Suprapubic skin (tissue), 4 donors: ENCODE data around the gene ZBTB44. TPM values are rescaled to one million over a fixed set of nuclear protein-coding genes. Genes with fewer than 3 reads are reported as not detected.

Experiments used
- DNase-seq, 2 donors: peaks; one replicate each; pipeline ENCODE4 v3.0.0-alpha.2; 2019; ENCODE audit warnings: low spot score in 2 of 2
- H3K27ac ChIP-seq: fragments of 200-600 bp; sonication (generic); one replicate; pipeline ENCODE4 v1.5.1; 2019
- H3K27me3 ChIP-seq: fragments of 200-600 bp; sonication (generic); one replicate; pipeline ENCODE4 v1.5.1; 2019
- H3K36me3 ChIP-seq: fragments of 200-600 bp; sonication (generic); one replicate; pipeline ENCODE4 v1.5.1; 2019
- H3K4me1 ChIP-seq: fragments of 200-600 bp; sonication (generic); one replicate; pipeline ENCODE4 v1.5.1; 2019
- H3K4me3 ChIP-seq: fragments of 200-600 bp; sonication (generic); one replicate; pipeline ENCODE4 v1.5.1; 2019; ENCODE audit warnings: mild to moderate bottlenecking
- H3K9me3 ChIP-seq: fragments of 200-600 bp; sonication (generic); one replicate; pipeline ENCODE4 v1.5.1; 2019
- EP300 ChIP-seq: sonication (generic); formaldehyde crosslinking; IDR thresholded peaks from one replicate; pipeline ENCODE4 v1.6.1; 2017; ENCODE audit warnings: antibody characterized with exemption
- POLR2A ChIP-seq, 2 donors: fragments of 450-650 bp; IDR thresholded peaks; one replicate each; pipeline ENCODE4 v1.6.1; 2017; ENCODE audit warnings: antibody characterized with exemption in 2 of 2, mild to moderate bottlenecking in 2 of 2, moderate library complexity in 2 of 2
- POLR2AphosphoS5 ChIP-seq, 3 donors: sonication (generic); formaldehyde crosslinking; IDR thresholded peaks; one replicate each; pipeline ENCODE4 v1.6.1; 2017; ENCODE audit warnings: antibody characterized with exemption in 3 of 3
- WGBS: methylation state at CpG from one replicate; pipeline ENCODE4 v1.1.5; 2018; 5-methylcytosine and 5-hydroxymethylcytosine counted together
- total RNA-seq, 4 donors: library from RNA; depleted of rRNA; stranded (reverse); fragments of >200 nt; gene quantifications; one replicate each; pipeline ENCODE4 v1.1.0, GENCODE V29; 2016
- TF ChIP-seq, protein P1 (sequence below), 2 donors: fragments of 200-600 bp in 1 of 2; fragments of 450-650 bp in 1 of 2; sonication (generic) in 1 of 2; IDR thresholded peaks; one replicate each; pipeline ENCODE4 v1.5.1; 2016 to 2019; ENCODE audit warnings: antibody characterized with exemption in 2 of 2, mild to moderate bottlenecking in 1 of 2, moderate library complexity in 1 of 2

ZBTB44 gene
- total RNA-seq, 4 donors from 2014 or later: 28.7 to 89.5 (median 69.1) TPM

DNA sequence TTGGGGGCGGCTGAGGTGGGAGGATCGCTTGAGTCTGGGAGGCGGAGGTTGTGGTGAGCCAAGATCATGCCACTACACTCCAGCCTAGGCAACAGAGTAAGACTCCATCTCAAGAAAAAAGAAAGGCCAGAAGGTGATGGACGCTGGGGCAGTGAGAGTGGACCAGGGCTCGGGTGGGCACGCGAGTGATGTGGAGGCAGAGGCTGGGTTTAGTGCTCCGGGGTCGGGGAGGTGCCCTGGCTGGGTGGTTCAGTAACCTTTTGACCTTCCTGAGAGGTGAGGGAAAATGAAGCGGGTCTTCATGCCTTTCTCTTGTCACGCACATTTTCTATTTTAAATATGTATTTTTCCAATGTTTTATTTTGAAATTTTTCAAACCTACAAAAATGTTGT, 110.0 kb downstream of the ZBTB44 start:
- Histone ChIP-seq H3K9me3 (no peaks in the 10 kb centered on the region), H3K4me3 (no peak overlapping the region), H3K27ac (no peak overlapping the region), H3K27me3 (no peaks in the 10 kb centered on the region), H3K36me3 (peaks cover 51% of the 10 kb centered on the region), H3K4me1 (no peaks in the 10 kb centered on the region)
- TF ChIP-seq POLR2A (IDR thresholded peaks at IDR 0.05) (no peak), EP300 (no peak), POLR2AphosphoS5 (IDR thresholded peaks at IDR 0.05) (no peak)
- TF ChIP-seq, protein P1, sequence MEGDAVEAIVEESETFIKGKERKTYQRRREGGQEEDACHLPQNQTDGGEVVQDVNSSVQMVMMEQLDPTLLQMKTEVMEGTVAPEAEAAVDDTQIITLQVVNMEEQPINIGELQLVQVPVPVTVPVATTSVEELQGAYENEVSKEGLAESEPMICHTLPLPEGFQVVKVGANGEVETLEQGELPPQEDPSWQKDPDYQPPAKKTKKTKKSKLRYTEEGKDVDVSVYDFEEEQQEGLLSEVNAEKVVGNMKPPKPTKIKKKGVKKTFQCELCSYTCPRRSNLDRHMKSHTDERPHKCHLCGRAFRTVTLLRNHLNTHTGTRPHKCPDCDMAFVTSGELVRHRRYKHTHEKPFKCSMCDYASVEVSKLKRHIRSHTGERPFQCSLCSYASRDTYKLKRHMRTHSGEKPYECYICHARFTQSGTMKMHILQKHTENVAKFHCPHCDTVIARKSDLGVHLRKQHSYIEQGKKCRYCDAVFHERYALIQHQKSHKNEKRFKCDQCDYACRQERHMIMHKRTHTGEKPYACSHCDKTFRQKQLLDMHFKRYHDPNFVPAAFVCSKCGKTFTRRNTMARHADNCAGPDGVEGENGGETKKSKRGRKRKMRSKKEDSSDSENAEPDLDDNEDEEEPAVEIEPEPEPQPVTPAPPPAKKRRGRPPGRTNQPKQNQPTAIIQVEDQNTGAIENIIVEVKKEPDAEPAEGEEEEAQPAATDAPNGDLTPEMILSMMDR (IDR thresholded peaks at IDR 0.05): no peak
- 93% methylated on average over 11 of the region's 11 CpGs for WGBS
- peak in 1 of 2 donors; percentile 37 for DNase-seq

DNA sequence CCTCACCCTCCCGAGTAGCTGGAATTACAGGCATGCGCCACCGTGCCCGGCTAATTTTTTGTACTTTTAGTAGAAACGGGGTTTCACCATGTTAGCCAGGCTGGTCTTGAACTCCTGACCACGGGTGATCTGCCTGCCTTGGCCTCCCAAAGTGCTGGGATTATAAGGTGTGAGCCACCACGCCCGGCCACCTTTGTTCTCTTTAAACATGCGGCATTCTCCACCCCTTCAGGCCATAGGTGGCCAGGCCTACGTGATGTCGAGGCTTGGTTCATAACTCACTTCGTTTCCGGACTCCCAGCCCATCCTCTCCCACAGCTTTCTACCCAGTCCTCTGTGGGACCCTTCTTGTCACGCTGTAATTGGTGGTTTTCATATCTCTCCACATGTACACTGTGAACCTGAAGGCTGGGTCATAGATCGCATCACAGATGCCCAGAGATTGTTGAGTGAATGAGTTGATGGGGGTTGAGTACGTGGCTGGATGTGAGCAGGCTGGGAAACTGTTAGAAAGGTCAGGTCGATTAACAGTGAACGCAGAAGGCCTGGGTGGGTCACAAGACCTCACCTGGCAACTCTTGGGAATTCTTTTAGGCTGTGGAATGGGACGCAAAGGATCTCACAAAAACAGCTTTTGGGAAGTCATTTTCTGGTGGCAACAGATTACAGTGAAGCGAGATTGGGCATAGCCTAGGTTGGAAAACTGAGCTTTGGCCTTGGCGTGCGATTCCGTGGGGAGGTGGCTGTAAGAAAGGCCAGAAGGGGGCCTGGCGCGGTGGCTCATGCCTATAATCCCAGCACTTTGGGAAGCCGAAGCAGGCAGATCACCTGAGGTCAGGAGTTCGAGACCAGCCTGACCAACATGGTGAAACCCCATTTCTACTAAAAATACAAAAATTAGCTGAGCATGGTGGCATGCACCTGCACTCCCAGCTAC, 110.7 kb downstream of the ZBTB44 start:
- Histone ChIP-seq H3K4me3 (no peak overlapping the region), H3K27me3 (no peaks in the 10 kb centered on the region), H3K27ac (no peak overlapping the region), H3K9me3 (no peaks in the 10 kb centered on the region), H3K36me3 (peaks cover 52% of the 10 kb centered on the region), H3K4me1 (no peaks in the 10 kb centered on the region)
- DNase-seq: peak in 1 of 2 donors; percentile 50
- no peak for TF ChIP-seq POLR2AphosphoS5 (IDR thresholded peaks at IDR 0.05)
- no peak for TF ChIP-seq EP300
- TF ChIP-seq, protein P1 (IDR thresholded peaks at IDR 0.05): no peak
- TF ChIP-seq POLR2A (IDR thresholded peaks at IDR 0.05): no peak
- 92% methylated on average over 27 of the region's 27 CpGs for WGBS

DNA sequence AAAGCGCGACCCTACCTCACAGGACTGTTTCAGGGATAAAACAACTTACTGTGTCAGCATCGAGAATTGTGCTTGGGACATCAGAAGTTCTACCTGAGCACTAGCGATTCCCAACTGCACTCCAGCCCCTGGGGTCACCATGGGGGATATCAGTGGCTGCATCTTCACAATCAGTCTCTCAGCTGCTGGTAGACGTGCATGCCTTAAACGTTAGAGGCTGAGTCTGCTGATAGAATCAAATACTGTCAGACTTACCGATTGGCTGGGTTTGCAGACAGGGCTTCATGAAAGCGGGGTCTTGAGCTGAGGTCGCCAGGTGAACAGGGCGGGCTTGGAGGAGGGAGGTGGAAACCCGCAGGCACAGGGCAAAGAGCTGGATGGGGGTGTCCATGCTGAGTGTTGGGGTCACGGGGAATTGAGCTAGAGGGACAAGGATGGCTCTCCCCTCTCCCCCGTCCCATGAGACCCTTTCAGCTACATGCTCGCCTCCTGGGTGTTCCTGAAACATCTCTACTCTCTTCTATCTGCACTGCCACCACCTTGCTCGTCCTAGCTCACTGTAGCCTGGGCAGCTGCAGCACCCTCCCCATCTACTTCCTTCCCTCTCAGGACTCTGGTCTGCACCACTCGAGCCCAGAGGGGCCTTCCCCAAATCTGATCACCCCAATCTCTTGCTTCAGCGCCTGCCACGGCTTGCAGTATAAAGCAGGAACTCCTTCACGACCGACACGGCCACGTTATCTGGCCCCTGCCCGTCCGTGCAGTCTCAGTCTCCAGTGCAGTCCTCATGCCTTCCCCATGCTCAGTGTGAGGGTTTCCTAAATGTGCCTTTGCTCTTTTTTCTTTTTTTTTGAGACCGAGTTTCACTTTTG, 111.7 kb downstream of the ZBTB44 start:
- Histone ChIP-seq H3K36me3 (peaks cover 52% of the 10 kb centered on the region), H3K4me1 (no peaks in the 10 kb centered on the region), H3K27ac (no peak overlapping the region), H3K9me3 (no peaks in the 10 kb centered on the region), H3K27me3 (no peaks in the 10 kb centered on the region), H3K4me3 (no peak overlapping the region)
- 86% methylated on average over 25 of the region's 25 CpGs for WGBS
- TF ChIP-seq EP300: no peak
- TF ChIP-seq, protein P1 (IDR thresholded peaks at IDR 0.05): no peak
- no peak for TF ChIP-seq POLR2AphosphoS5 (IDR thresholded peaks at IDR 0.05)
- no peak for DNase-seq

DNA sequence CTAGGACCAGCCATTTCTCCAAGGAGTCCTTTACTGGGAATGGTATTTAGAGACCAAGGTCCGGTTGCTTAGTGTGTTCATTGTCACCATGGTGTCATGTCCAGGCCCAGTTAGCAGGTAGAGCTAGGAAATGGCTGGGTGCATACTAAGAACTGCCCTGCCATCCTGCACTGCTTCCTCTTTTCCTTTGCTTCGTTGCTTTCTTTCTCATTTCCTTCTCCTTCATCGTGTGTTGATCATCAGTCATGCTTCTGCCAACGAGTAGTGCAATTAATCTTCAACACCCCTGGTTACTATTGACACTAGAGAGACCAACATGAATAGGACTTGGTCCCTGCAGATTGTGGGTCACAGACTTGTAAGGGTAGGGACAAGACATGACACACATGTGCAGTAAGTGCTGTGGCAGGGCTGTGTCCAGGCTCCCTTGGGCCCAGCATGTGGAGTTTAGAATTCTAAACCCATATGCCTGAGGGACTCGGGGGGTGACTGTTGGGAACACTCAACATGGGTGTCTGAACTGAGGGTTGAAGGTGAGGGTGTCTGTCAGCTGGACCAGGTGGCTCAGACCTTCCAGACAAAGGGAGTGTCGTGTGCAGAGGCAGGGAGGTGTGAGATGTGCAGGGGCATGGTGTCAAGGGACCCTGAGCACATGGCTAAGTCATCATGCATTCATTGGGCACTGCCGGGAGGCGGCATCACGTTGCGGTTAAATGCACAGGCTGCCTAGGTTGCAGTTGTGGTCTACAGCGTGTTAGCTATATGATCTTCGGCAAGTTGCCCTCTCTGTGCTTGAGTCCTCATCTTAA, 112.5 kb downstream of the ZBTB44 start:
- WGBS: 88% methylated on average over 10 of the region's 12 CpGs
- Histone ChIP-seq H3K4me3 (no peak overlapping the region), H3K9me3 (no peaks in the 10 kb centered on the region), H3K27me3 (no peaks in the 10 kb centered on the region), H3K36me3 (peaks cover 61% of the 10 kb centered on the region), H3K4me1 (no peaks in the 10 kb centered on the region), H3K27ac (no peak overlapping the region)
- no peak for DNase-seq
- TF ChIP-seq POLR2AphosphoS5 (IDR thresholded peaks at IDR 0.05): no peak
- TF ChIP-seq POLR2A (IDR thresholded peaks at IDR 0.05): no peak
- TF ChIP-seq, protein P1 (IDR thresholded peaks at IDR 0.05): no peak
- no peak for TF ChIP-seq EP300
